Stomach (tissue), 9 donors: ENCODE data around the gene NRXN2. TPM values are rescaled to one million over a fixed set of nuclear protein-coding genes. Genes with fewer than 3 reads are reported as not detected.

Experiments used
- DNase-seq, 2 donors: peaks; one replicate each; pipeline versions ENCODE4 v3.0.0 to v3.0.0-alpha.2; 2013 to 2019
- H3K27ac ChIP-seq, 5 donors: fragments of 200-600 bp in 4 of 5; sonication (generic) in 4 of 5; one replicate each; pipeline ENCODE4 v1.5.1; 2013 to 2019; ENCODE audit warnings: mild to moderate bottlenecking in 1 of 5, moderate library complexity in 1 of 5
- H3K27me3 ChIP-seq, 3 donors: fragments of 200-600 bp; sonication (generic); one replicate each; pipeline ENCODE4 v1.5.1; 2017 to 2019; ENCODE audit warnings: mixed run types in 1 of 3
- H3K36me3 ChIP-seq, 4 donors: fragments of 200-600 bp; sonication (generic); 1 replicate in 3 of 4; 2 replicates in 1 of 4; pipeline ENCODE4 v1.5.1; 2016 to 2019
- H3K4me1 ChIP-seq, 4 donors: fragments of 200-600 bp; sonication (generic); one replicate each; pipeline ENCODE4 v1.5.1; 2016 to 2019
- H3K4me3 ChIP-seq, 4 donors: fragments of 200-600 bp; sonication (generic) in 3 of 4; one replicate each; pipeline ENCODE4 v1.5.1; 2016 to 2019; ENCODE audit warnings: mild to moderate bottlenecking in 1 of 4
- H3K9me3 ChIP-seq, 4 donors: fragments of 200-600 bp; sonication (generic); one replicate each; pipeline ENCODE4 v1.5.1; 2016 to 2019
- EP300 ChIP-seq: sonication (generic); formaldehyde crosslinking; IDR thresholded peaks from one replicate; pipeline ENCODE4 v1.6.1; 2017; ENCODE audit warnings: antibody characterized with exemption
- POLR2A ChIP-seq, 4 donors: fragments of 450-650 bp; IDR thresholded peaks; one replicate each; pipeline ENCODE4 v1.6.1; 2016; ENCODE audit warnings: antibody characterized with exemption in 4 of 4, control low read depth in 2 of 4, mild to moderate bottlenecking in 1 of 4, moderate library complexity in 1 of 4
- POLR2AphosphoS5 ChIP-seq, 3 donors: sonication (generic); formaldehyde crosslinking; IDR thresholded peaks; one replicate each; pipeline ENCODE4 v1.6.1; 2016; ENCODE audit warnings: antibody characterized with exemption in 3 of 3
- WGBS, 5 donors: extraction: QIAGEN DNeasy Blood & Tissue Kit in 3 of 5; methylation state at CpG; one replicate each; pipeline versions ENCODE4 v1.1.5 to v1.1.7; 2013 to 2018; 5-methylcytosine and 5-hydroxymethylcytosine counted together
- intact Hi-C: fragments of 100-400 bp; cut with DNase I; formaldehyde crosslinking; loops from one replicate; pipeline ENCODE4 v1.15.1; 2023; ENCODE audit warnings: low total_unique reads
- polyA plus RNA-seq, 3 donors: library from polyadenylated mRNA; stranded (reverse); fragments of 200-250 nt; gene quantifications; one replicate each; pipeline ENCODE4 v1.2.3, GENCODE V29; 2013
- total RNA-seq, 5 donors: library from RNA; depleted of rRNA; stranded (reverse); fragments of >200 nt; gene quantifications; one replicate each; pipeline versions ENCODE4 v1.1.0 to v1.2.3, GENCODE V29; 2014 to 2016
- TF ChIP-seq, protein P1 (sequence below), 7 experiments: fragments of 450-650 bp in 4 of 7; fragments of 200-600 bp in 3 of 7; sonication (generic) in 3 of 7; IDR thresholded peaks; one replicate each; pipeline ENCODE4 v1.5.1; 2016 to 2019; ENCODE audit warnings: antibody characterized with exemption in 7 of 7, control low read depth in 2 of 7, mild to moderate bottlenecking in 1 of 7
- donor health status: healthy with polysubstance abuse.
- donor health status: Bipolar disorder and iron deficiency.
- donor health status: healthy.

NRXN2 gene
- total and polyA plus RNA-seq, 8 donors, result 0.14 to 16.9 (median 1.2) TPM; not detected in 4

DNA sequence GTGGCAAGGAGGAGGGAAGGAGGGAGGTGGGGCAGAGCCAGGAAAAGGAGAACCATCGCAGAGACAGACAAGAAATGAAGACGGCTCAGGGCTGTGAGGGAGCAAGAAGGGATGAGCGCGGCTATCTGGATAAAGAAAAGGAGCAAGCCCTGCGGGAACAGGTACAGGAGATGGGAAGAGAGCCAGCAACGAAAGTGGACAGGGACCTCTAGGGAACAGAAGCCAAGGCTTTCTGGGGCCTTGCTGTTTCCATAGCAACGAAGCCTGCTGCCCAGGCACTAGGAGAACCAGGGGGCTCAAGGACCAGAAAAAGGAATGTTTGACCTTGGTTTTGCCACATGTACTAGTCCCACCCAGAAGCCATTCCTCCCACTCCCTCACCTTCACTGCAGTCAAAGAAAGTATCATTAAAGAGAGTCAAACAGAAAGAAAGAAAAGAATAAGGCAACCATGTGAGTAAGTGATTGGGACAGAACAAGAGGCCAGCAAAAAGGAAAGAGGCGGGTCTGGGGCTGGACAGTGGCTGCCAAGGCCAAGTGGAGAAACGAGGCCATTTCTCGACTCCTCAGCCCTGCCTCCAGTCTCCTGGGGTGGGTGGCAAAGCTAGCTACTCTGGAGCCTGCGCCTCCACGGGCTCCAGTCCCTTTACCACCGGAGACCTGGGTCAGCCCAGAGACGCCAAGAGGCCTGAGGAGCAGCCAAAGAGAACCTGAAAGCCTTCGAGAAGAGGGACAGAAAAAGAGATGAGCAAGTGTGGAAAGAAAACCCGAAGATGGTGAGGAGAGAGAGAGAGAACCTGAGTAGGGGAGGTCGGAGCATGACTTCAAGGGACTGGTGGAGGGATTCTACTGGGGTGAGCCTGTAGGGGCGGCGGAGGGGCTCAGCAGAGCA lies 35.1 kb downstream of the NRXN2 start:
- DNase-seq, result peak in 1 of 2 donors; percentile 24
- intact Hi-C loops, result no loop called here
- no peaks in the 10 kb centered on the region for H3K36me3 ChIP-seq
- H3K27ac ChIP-seq, result peak overlapping the region in 2 of 5 donors; percentile 23 to 43
- H3K27me3 ChIP-seq, result peaks cover 0 to 20% (median 4%) of the 10 kb centered on the region in 3 donors
- H3K4me1 ChIP-seq, result peaks cover 0 to 23% (median 4%) of the 10 kb centered on the region in 4 donors
- no peaks in the 10 kb centered on the region for H3K9me3 ChIP-seq
- TF ChIP-seq POLR2A (IDR thresholded peaks at IDR 0.05) (no peak), EP300 (no peak), POLR2AphosphoS5 (IDR thresholded peaks at IDR 0.05) (no peak)
- TF ChIP-seq, protein P1, sequence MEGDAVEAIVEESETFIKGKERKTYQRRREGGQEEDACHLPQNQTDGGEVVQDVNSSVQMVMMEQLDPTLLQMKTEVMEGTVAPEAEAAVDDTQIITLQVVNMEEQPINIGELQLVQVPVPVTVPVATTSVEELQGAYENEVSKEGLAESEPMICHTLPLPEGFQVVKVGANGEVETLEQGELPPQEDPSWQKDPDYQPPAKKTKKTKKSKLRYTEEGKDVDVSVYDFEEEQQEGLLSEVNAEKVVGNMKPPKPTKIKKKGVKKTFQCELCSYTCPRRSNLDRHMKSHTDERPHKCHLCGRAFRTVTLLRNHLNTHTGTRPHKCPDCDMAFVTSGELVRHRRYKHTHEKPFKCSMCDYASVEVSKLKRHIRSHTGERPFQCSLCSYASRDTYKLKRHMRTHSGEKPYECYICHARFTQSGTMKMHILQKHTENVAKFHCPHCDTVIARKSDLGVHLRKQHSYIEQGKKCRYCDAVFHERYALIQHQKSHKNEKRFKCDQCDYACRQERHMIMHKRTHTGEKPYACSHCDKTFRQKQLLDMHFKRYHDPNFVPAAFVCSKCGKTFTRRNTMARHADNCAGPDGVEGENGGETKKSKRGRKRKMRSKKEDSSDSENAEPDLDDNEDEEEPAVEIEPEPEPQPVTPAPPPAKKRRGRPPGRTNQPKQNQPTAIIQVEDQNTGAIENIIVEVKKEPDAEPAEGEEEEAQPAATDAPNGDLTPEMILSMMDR (IDR thresholded peaks at IDR 0.05), result no peak
- H3K4me3 ChIP-seq, result peak overlapping the region in 2 of 4 donors; percentile 39 to 50
- 50 to 57% (median 53%) methylated on average over 19 of the region's 19 CpGs for WGBS, 5 donors

DNA sequence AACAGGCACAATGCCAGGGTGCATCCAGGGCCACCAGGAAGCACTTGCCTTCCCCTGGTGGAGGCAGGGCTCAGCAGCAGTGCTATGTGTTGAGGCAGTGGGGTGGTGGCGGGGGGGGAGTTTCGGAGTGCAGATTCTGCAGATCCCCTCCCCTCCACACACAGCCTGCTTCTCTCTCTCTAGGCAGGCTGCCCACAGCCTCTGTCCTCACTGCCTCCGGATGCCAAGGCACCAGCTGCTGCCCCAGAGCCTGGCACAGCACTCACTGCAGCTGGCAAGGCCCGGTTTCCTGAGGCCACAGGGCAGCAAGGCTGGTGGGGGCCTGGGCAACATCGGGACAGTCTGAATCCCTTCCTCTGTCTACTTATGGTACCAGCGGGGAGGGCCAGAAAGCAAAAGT lies 35.8 kb downstream of the NRXN2 start:
- 44 to 80% (median 68%) methylated on average over 4 to 6 of the region's 6 CpGs for WGBS, 5 donors
- Histone ChIP-seq H3K4me3 (no peak overlapping the region), H3K27me3 (peaks cover 0 to 19% (median 4%) of the 10 kb centered on the region in 3 donors), H3K4me1 (peaks cover 0 to 23% (median 4%) of the 10 kb centered on the region in 4 donors), H3K27ac (peak overlapping the region in 1 of 5 donors; percentile 43), H3K9me3 (no peaks in the 10 kb centered on the region), H3K36me3 (no peaks in the 10 kb centered on the region)
- intact Hi-C loops, result no loop called here
- peak in 1 of 2 donors; percentile 65 for DNase-seq
- TF ChIP-seq POLR2AphosphoS5 (IDR thresholded peaks at IDR 0.05), result no peak
- TF ChIP-seq EP300, result no peak
- no peak for TF ChIP-seq POLR2A (IDR thresholded peaks at IDR 0.05)

DNA sequence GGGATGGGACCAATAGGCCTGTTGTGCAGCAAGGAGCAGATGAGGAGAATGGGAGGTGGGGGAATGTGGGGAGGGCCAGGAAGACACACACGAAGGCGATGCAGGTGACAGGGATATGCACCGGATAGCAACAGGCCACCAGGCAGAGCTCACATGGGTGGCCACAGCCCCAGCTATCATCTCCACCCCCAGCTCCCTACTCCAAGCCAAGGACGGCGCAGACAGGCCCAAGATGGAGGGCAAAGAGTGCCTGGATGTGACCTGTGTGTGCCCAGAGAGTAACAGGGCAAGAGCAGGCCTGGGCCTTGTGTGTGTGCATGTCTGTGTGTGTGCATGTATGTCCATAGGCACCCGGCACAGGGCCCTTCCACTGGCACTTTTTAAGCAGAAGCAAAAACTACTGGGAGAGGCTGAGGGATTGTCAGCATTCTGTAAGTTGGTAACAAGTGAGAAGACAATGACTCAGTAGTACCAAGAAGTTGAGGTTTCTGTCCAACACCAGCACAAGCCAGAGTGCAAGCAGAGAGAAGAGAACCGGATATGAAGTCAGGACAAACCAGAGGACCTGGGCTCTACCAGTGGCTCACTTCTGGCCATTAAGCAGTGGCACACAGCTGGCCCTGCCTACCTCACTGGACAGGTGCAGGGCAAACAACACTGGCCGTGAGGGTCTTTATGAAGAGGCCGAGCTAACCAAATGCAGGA lies 36.4 kb downstream of the NRXN2 start:
- Histone ChIP-seq H3K9me3 (no peaks in the 10 kb centered on the region), H3K27ac (no peak overlapping the region), H3K27me3 (peaks cover 0 to 19% (median 4%) of the 10 kb centered on the region in 3 donors), H3K36me3 (no peaks in the 10 kb centered on the region), H3K4me1 (peaks cover 0 to 23% (median 4%) of the 10 kb centered on the region in 4 donors), H3K4me3 (no peak overlapping the region)
- no peak for DNase-seq
- TF ChIP-seq POLR2AphosphoS5 (IDR thresholded peaks at IDR 0.05), result no peak
- TF ChIP-seq EP300, result no peak
- TF ChIP-seq, protein P1 (IDR thresholded peaks at IDR 0.05), result no peak
- TF ChIP-seq POLR2A (IDR thresholded peaks at IDR 0.05), result no peak
- intact Hi-C loops, result no loop called here
- 77 to 92% (median 84%) methylated on average over 9 of the region's 9 CpGs for WGBS, 5 donors

DNA sequence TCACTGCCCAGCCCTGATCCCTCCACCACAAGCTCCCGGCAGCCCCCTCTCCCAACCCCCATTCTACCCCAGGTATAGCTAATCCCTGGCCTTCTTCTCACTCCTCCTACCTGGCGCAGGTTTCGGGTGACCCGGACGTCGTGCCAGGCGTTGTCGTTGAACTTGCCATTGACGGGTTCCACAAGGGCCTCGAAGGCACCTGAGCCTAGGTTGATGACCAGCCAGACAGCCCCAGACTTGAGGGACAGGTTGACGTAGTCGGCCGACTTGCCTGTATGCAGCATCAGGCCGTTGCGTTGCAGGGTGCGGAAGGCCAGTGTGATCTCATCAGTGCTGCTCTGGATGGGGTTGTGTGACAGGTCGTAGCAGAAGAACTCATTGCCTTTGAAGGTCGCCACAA lies 37.5 kb downstream of the NRXN2 start:
- Histone ChIP-seq H3K27ac (no peak overlapping the region), H3K4me3 (no peak overlapping the region), H3K27me3 (peaks cover 0 to 21% (median 4%) of the 10 kb centered on the region in 3 donors), H3K36me3 (no peaks in the 10 kb centered on the region), H3K9me3 (no peaks in the 10 kb centered on the region), H3K4me1 (peaks cover 0 to 23% (median 4%) of the 10 kb centered on the region in 4 donors)
- intact Hi-C loops, result no loop called here
- no peak for DNase-seq
- no peak for TF ChIP-seq EP300
- no peak for TF ChIP-seq POLR2A (IDR thresholded peaks at IDR 0.05)
- TF ChIP-seq POLR2AphosphoS5 (IDR thresholded peaks at IDR 0.05), result no peak
- TF ChIP-seq, protein P1 (IDR thresholded peaks at IDR 0.05), result no peak
- WGBS, 5 donors, result 87 to 91% (median 89%) methylated on average over 16 to 18 of the region's 18 CpGs
